ENCODE measurements around the gene SOCS2. TPM values are rescaled to one million over a fixed set of nuclear protein-coding genes. Genes with fewer than 3 reads are reported as not detected.

Gene SOCS2
- total and polyA plus RNA-seq, 2 of the 13 experiments (the other 11 are each of a cell fraction or from before 2014, with no cell fraction given): 0.62 to 1.5 TPM

- TF ChIP-seq REST (IDR thresholded peaks at IDR 0.05; ENCODE audit: borderline replicate concordance in 1 of 2, low read depth in 1 of 2, low read length in 2 of 2) (0 out of 4 replicates have a peak, but pooled peaks of 1 of the 2 experiments have one; percentile 33), FOSL1 (CRISPR knock-in tag; IDR thresholded peaks at IDR 0.05; ENCODE audit: borderline replicate concordance) (no peak), HMGXB4 (CRISPR knock-in tag; IDR thresholded peaks at IDR 0.05; ENCODE audit: borderline replicate concordance in 1 of 2, low read depth in 1 of 2) (0 out of 4 replicates have a peak, but pooled peaks of 1 of the 2 experiments have one; percentile 22), KDM5A (IDR thresholded peaks at IDR 0.05; ENCODE audit: borderline replicate concordance, low read length) (peak; percentile 36; the same call in 1 of the 2 replicates), MEIS2 (CRISPR knock-in tag; IDR thresholded peaks at IDR 0.05) (no peak), PRDM15 (CRISPR knock-in tag; IDR thresholded peaks at IDR 0.05) (no peak), BCL6 (CRISPR knock-in tag; IDR thresholded peaks at IDR 0.05) (peak; percentile 95), HNRNPK (IDR thresholded peaks at IDR 0.05; ENCODE audit: low read depth, low read length, poor library complexity, severe bottlenecking) (no peak), KDM5B (CRISPR knock-in tag; IDR thresholded peaks at IDR 0.05; ENCODE audit: borderline replicate concordance) (peak; percentile 2; the same call in 1 of the 2 replicates), FOSL2 (CRISPR knock-in tag; IDR thresholded peaks at IDR 0.05) (peak; percentile 44; the same call in 1 of the 2 replicates), ARID5B (CRISPR knock-in tag; IDR thresholded peaks at IDR 0.05) (peak; percentile 50; the same call in 1 of the 2 replicates)
Measured at GRCh38 chr12:93569656-93570551, 2.6 kb upstream of the SOCS2 start (continued).
